Iris pigment epithelial cell (primary cell): ENCODE results near the gene RNF183.
"Not testable (repeated sequence)": the region's sequence is repeated elsewhere in the genome, so short reads cannot be mapped to it uniquely, and the experiment has no call there.

Experiments used
- DNase-seq: peaks from one replicate; pipeline ENCODE4 v3.0.0-alpha.2; 2011; ENCODE audit warnings: low read depth

Gene RNF183

GRCh38 chr9:113316030-113316429, 12.9 kb upstream of the RNF183 start:
- no peak for DNase-seq

- no peak for DNase-seq
These were observed 12.1 kb upstream of the RNF183 start for GRCh38 chr9:113315231-113315630.

- DNase-seq, result no peak
These were observed 10.1 kb upstream of the RNF183 start for GRCh38 chr9:113313261-113313660.

GRCh38 chr9:113311961-113312360, 8.8 kb upstream of the RNF183 start:
- no peak for DNase-seq

GRCh38 chr9:113310538-113310937, 7.4 kb upstream of the RNF183 start:
- no peak for DNase-seq

- DNase-seq, result peak; percentile 57
These were observed 6.1 kb upstream of the RNF183 start for GRCh38 chr9:113309204-113309813.

- DNase-seq, result no peak
These were observed 4.3 kb upstream of the RNF183 start for GRCh38 chr9:113307396-113307975.

GRCh38 chr9:113306566-113306965, 3.4 kb upstream of the RNF183 start:
- no peak for DNase-seq

- no peak for DNase-seq
These were observed 1.6 kb downstream of the RNF183 start for GRCh38 chr9:113301548-113301947.

- no peak for DNase-seq
These were observed 3.3 kb downstream of the RNF183 start for GRCh38 chr9:113299800-113300292.

- no peak for DNase-seq
These were observed 4.0 kb downstream of the RNF183 start for GRCh38 chr9:113298924-113299770.

GRCh38 chr9:113298311-113298710, 4.9 kb downstream of the RNF183 start:
- no peak for DNase-seq

GRCh38 chr9:113296796-113297558, 6.2 kb downstream of the RNF183 start:
- no peak for DNase-seq

GRCh38 chr9:113296247-113296646, 6.9 kb downstream of the RNF183 start:
- DNase-seq, result not testable (repeated sequence)

GRCh38 chr9:113293285-113293878, 9.8 kb downstream of the RNF183 start:
- DNase-seq, result peak; percentile 47

GRCh38 chr9:113290052-113290607, 13.0 kb downstream of the RNF183 start:
- DNase-seq, result peak; percentile 67

- DNase-seq, result no peak
These were observed 14.1 kb downstream of the RNF183 start for GRCh38 chr9:113289091-113289490.

GRCh38 chr9:113281356-113281755, 21.8 kb downstream of the RNF183 start:
- no peak for DNase-seq

- no peak for DNase-seq
These were observed 24.3 kb downstream of the RNF183 start for GRCh38 chr9:113278840-113279239.

- peak; percentile 99 for DNase-seq
These were observed 27.7 kb downstream of the RNF183 start, which contains the start of the genes CDC26 and PRPF4 for GRCh38 chr9:113275157-113276131. CDC26 (minus strand) TSS chr9:113275572; CDS start chr9:113272507, 3,065 bp downstream. PRPF4 (plus strand) TSS chr9:113275658; CDS start chr9:113275744, 86 bp downstream.
